ENCODE results near the gene FTSJ3. TPM values are rescaled to one million over a fixed set of nuclear protein-coding genes. Genes with fewer than 3 reads are reported as not detected.
A peak's percentile ranks its signal among the peaks of the same experiment; 100 is the strongest.

FTSJ3 gene
- total and polyA plus RNA-seq, 2 of the 13 experiments (the other 11 are each of a cell fraction or from before 2014, with no cell fraction given) = 26.0 to 64.2 TPM

- TF ChIP-seq ZNF646 (CRISPR knock-in tag; IDR thresholded peaks at IDR 0.05) = no peak
- peak; percentile 84 for TF ChIP-seq GZF1 (CRISPR knock-in tag; IDR thresholded peaks at IDR 0.05)
- TF ChIP-seq POLR2AphosphoS5 (IDR thresholded peaks at IDR 0.05; ENCODE audit: low read depth, low read length) = peak; percentile 91
- 0 out of 2 replicates have a peak, but pooled peaks have one; percentile 46 for TF ChIP-seq ZNF205 (CRISPR knock-in tag; IDR thresholded peaks at IDR 0.05)
- TF ChIP-seq ZZZ3 (CRISPR knock-in tag; IDR thresholded peaks at IDR 0.05; ENCODE audit: borderline replicate concordance) = peak; percentile 79
- TF ChIP-seq ZNF496 (CRISPR knock-in tag; IDR thresholded peaks at IDR 0.05; ENCODE audit: insufficient replicate concordance) = no peak
- peak; percentile 39; the same call in 1 of the 2 replicates for TF ChIP-seq ZMAT3 (CRISPR knock-in tag; conservative IDR thresholded peaks at IDR 0.05)
- TF ChIP-seq ZNF644 (CRISPR knock-in tag; IDR thresholded peaks at IDR 0.05; ENCODE audit: low read depth) = no peak
- 0 out of 2 replicates have a peak, but pooled peaks have one; percentile 12 for TF ChIP-seq HNF4A (CRISPR knock-in tag; IDR thresholded peaks at IDR 0.05)
- TF ChIP-seq ZNF253 (CRISPR knock-in tag; IDR thresholded peaks at IDR 0.05; ENCODE audit: borderline replicate concordance) = no peak
- TF ChIP-seq SATB2 (CRISPR knock-in tag; IDR thresholded peaks at IDR 0.05) = peak; percentile 62; the same call in 1 of the 2 replicates
- no peak for TF ChIP-seq IKZF1 (IDR thresholded peaks at IDR 0.05)
- TF ChIP-seq PITX1 (CRISPR knock-in tag; IDR thresholded peaks at IDR 0.05) = peak; percentile 71
- TF ChIP-seq ZNF746 (CRISPR knock-in tag; IDR thresholded peaks at IDR 0.05) = no peak
- TF ChIP-seq ZNF34 (CRISPR knock-in tag; IDR thresholded peaks at IDR 0.05; ENCODE audit: borderline replicate concordance) = peak; percentile 100
- TF ChIP-seq ZNF619 (CRISPR knock-in tag; IDR thresholded peaks at IDR 0.05) = peak; percentile 58
- peak; percentile 9; the same call in 1 of the 2 replicates for TF ChIP-seq HOMEZ (CRISPR knock-in tag; IDR thresholded peaks at IDR 0.05; ENCODE audit: low read depth)
- TF ChIP-seq EEA1 (CRISPR knock-in tag; IDR thresholded peaks at IDR 0.05; ENCODE audit: borderline replicate concordance) = peak; percentile 57; the same call in 1 of the 2 replicates
- TF ChIP-seq ZNF713 (CRISPR knock-in tag; IDR thresholded peaks at IDR 0.05) = no peak
These were observed at the start of gene FTSJ3, which contains the start of gene PSMC5 (continued) for GRCh38 chr17:63827002-63827800.

All from HepG2 (cell line).